GM12875 (cell line): ENCODE data around the gene IL16.

Source experiments
- H3K4me3 ChIP-seq: one replicate; pipeline ENCODE4 v1.5.1; 2011; ENCODE audit warnings: low read depth, low read length, control low read depth
- TF ChIP-seq, protein P1 (sequence below): IDR thresholded peaks from 2 replicates; pipeline ENCODE4 v1.5.1; 2011; ENCODE audit warnings: low read depth, mild to moderate bottlenecking, control low read depth, inconsistent platforms, low read length, moderate library complexity, borderline replicate concordance; ENCODE audit not compliant: insufficient read depth

Gene IL16

DNA sequence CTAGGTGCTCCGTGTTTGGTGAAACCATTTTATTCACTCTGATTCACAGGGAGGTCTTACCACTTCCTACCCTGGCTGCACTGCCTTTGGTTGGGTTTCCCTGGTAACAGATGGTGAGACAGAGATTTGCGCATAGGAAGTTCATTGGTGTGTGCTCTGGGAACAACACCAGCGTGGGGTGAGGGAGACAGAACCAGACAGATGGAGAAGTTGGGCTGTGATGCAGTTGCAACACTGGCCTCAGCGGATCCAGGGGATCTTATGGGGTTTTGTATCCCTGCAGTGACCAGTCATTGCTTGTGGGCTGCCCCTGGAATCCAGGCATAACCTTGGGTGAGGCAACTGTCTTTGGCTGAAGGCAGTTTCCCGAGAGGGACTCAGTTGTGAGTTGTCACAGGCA, 12.5 kb upstream of the IL16 start:
- TF ChIP-seq, protein P1, sequence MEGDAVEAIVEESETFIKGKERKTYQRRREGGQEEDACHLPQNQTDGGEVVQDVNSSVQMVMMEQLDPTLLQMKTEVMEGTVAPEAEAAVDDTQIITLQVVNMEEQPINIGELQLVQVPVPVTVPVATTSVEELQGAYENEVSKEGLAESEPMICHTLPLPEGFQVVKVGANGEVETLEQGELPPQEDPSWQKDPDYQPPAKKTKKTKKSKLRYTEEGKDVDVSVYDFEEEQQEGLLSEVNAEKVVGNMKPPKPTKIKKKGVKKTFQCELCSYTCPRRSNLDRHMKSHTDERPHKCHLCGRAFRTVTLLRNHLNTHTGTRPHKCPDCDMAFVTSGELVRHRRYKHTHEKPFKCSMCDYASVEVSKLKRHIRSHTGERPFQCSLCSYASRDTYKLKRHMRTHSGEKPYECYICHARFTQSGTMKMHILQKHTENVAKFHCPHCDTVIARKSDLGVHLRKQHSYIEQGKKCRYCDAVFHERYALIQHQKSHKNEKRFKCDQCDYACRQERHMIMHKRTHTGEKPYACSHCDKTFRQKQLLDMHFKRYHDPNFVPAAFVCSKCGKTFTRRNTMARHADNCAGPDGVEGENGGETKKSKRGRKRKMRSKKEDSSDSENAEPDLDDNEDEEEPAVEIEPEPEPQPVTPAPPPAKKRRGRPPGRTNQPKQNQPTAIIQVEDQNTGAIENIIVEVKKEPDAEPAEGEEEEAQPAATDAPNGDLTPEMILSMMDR = no peak
- no peak overlapping the region for H3K4me3 ChIP-seq

DNA sequence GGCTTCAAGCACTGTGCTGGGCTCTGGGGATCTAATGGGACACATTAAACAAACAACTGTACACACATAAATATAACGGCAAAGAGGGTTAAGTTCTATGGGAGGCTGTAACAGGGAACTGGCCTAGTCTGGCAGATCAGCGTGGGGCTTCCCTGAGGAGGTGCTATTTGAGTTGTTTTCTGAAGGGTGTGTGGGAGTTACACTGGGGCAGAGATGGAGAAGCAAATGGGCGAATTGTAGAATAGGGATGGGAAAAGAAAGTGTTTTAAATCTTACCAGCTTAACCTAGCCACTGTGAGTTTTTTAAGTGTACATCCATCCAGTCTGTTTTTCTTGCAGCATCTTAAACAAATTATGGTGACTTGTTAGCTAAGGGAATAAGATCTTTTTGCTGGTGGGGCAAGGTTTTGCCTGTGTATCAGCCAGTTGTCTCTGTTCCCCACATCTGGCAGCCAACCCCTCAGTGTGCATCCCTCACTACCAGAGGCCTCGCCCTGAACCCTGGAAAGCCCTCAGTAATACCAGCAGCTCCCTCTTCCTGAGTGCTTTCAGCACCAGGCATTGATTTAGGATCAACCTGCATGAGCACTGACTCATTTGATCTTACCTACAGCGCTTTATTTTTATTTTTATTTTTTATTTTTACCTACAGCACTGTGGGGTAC, 10.9 kb upstream of the IL16 start:
- H3K4me3 ChIP-seq = no peak overlapping the region
- TF ChIP-seq, protein P1 = no peak

DNA sequence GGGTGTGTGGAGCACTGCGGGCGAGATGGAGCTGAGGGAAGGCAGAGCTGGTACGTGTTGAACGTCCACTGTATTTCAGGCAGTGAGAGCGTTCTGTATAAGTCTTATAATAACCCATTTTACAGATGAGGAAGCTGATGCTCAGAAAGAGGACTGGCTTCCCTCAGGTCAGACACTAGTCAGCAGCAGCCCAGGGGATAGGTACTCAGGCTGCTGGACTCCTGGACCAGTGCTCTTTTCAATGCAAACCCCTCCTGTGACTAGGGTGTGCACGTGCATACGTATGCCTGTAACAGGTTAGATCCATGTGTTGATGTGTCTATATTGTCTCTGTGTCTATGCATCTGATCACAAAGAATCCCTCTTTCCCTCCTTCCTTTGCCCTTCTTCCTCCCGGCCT, 8.3 kb upstream of the IL16 start:
- no peak overlapping the region for H3K4me3 ChIP-seq
- TF ChIP-seq, protein P1 = no peak

DNA sequence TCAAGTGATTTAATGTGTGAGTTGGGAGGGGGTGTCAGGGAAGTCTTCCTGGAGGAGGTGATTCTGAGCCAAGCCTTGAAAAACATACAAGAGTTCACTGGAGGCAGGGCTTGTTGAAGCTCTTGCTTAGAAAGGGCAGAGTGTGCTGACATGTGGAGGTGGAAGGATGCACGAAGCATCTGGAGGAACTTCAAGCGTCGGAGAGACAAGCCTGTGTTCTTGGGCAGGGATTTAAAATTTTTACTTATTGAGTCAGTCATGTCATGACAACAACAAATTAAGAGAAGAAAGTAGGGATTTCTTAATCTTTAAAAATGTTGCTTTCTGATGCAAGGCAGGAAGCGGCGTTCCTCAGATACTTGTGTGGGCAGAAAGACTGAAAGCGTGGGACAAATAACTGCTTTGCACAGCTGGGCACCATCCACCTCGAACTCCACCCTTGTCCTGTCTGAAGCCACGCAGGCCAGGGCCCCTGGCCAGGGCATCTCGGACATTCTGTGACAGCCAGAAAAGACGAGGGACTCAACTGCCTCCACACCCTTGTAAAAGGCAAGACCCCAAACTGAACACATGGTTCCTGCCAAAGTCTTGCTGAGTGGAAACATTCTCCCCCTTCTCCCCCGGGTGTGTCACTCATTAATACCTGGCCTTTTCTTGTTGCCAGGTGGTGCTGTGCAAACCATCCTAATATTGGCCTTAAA, 6.9 kb upstream of the IL16 start:
- TF ChIP-seq, protein P1 = no peak
- no peak overlapping the region for H3K4me3 ChIP-seq

DNA sequence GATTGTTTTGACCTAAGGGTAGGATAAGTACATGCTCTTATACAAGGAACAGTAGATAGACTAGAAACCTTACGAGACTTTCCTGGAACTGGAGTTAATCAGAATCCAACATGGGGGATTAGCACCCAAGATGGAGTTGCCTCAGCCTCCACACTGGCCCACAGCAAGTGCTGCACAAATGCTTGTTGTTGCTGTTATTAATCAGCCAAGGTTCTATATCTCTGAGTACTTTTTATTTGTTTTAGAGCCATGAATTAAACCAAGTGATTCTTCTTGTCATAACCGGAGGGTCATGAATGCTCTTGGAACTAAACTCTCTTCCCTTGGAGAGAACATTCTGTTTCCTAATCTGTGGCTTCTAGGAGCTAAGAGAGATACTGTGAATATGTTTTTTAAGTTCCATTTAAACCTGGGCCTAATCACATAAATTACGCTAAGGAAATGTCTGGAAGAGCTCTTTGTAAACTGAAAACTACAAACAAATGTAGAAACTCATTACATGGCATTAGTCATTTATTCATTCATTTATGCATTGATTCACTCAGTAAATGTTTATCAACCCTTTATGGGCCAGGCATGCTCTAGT, 5.7 kb upstream of the IL16 start:
- TF ChIP-seq, protein P1 = no peak
- no peak overlapping the region for H3K4me3 ChIP-seq

DNA sequence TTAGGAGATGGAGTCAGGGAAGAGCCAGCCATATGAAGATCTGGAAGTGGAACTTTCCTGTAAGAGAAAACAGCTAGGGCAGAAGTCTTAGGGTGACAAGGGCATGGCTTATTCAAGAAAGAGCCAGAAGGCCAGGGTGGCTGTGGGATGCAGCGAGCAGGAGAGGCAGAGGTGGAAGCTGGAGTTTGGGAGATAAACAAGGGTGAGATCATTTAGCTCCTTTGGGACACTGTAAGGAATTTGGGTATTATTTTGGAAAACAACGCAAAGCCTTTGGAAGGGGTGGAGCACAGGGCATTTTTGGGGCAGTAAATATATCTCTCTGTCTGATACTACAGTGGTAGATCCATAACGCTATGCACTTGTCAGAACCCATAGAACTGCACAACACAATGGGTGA, 5.0 kb upstream of the IL16 start:
- TF ChIP-seq, protein P1 = no peak
- no peak overlapping the region for H3K4me3 ChIP-seq

DNA sequence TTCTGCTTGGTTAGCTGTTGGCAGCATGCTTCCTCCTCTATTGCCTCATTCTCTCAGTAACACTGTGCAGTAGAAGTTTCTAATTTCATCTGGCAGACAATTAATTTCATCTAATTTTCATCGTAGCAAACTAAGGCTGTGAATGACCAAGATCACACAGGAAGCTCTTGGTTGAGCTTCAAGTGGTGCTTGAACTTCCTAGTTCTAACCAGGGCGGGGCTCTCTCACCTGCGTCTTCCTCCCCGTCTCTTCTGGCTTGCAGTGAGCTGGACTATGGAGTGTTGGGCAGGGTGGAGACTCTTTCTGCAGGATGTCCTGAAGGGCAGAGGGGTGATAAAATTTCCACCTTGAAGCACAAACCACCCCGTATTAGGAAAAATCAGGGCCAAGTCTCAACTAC, 2.0 kb upstream of the IL16 start:
- H3K4me3 ChIP-seq = no peak overlapping the region
- TF ChIP-seq, protein P1 = no peak
